ENCODE measurements around the gene TNS1. TPM values are rescaled to one million over a fixed set of nuclear protein-coding genes. Genes with fewer than 3 reads are reported as not detected.

TNS1 gene
- total RNA-seq, 2 donors from 2014 or later = 3.3 to 4.2 TPM

DNA sequence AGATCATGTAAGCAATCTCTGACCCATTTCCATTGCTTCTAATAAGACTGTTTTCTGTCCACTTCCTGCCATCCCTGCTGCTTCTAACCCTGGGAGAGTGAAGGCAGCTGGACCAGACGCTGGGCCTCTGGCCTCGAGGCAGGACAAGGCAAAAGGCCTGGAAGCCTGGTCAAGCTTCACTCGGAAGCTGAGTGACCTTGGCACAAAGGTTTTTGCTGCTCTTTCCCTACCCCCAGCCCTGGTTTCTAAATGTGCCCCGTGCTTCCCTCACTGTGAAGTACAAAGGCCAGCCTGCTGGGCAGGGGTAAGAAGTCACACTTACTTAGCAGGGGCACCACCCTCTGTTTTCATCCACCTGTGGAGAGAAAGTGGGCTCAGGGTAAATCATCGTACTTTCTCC, 195.0 kb downstream of the TNS1 start:
- Mint-ChIP-seq H3K4me3 (no peak overlapping the region), H3K4me1 (peaks cover 6% of the 10 kb centered on the region), H3K36me3 (ENCODE audit: low read depth) (peaks cover 6% of the 10 kb centered on the region), H3K27me3 (ENCODE audit: insufficient read depth) (peaks cover 31% of the 10 kb centered on the region), H3K9me3 (no peaks in the 10 kb centered on the region), H3K27ac (no peak overlapping the region)
- Histone ChIP-seq H3K9ac (ENCODE audit: extremely low read depth, low read length, poor library complexity, severe bottlenecking) (no peak overlapping the region), H3K27me3 (ENCODE audit: control insufficient read depth, insufficient read depth, low read length, poor library complexity, severe bottlenecking) (no peaks in the 10 kb centered on the region), H3K4me1 (ENCODE audit: control insufficient read depth, insufficient read depth, low read length) (no peaks in the 10 kb centered on the region), H3K4me3 (ENCODE audit: low read length) (no peak overlapping the region), H3K9me3 (ENCODE audit: control insufficient read depth, low read length) (no peaks in the 10 kb centered on the region), H3K27ac (ENCODE audit: low read depth, low read length) (no peak overlapping the region), H3K36me3 (ENCODE audit: control insufficient read depth, insufficient read depth, low read length) (no peaks in the 10 kb centered on the region)
- 74% methylated on average over 3 to 5 of the region's 5 CpGs for WGBS, 2 experiments (ENCODE audit: insufficient coverage in 1 of 2, insufficient read length in 1 of 2)
- DNase-seq = no peak
- TF ChIP-seq, protein P1, sequence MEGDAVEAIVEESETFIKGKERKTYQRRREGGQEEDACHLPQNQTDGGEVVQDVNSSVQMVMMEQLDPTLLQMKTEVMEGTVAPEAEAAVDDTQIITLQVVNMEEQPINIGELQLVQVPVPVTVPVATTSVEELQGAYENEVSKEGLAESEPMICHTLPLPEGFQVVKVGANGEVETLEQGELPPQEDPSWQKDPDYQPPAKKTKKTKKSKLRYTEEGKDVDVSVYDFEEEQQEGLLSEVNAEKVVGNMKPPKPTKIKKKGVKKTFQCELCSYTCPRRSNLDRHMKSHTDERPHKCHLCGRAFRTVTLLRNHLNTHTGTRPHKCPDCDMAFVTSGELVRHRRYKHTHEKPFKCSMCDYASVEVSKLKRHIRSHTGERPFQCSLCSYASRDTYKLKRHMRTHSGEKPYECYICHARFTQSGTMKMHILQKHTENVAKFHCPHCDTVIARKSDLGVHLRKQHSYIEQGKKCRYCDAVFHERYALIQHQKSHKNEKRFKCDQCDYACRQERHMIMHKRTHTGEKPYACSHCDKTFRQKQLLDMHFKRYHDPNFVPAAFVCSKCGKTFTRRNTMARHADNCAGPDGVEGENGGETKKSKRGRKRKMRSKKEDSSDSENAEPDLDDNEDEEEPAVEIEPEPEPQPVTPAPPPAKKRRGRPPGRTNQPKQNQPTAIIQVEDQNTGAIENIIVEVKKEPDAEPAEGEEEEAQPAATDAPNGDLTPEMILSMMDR (conservative IDR thresholded peaks at IDR 0.05) = no peak

DNA sequence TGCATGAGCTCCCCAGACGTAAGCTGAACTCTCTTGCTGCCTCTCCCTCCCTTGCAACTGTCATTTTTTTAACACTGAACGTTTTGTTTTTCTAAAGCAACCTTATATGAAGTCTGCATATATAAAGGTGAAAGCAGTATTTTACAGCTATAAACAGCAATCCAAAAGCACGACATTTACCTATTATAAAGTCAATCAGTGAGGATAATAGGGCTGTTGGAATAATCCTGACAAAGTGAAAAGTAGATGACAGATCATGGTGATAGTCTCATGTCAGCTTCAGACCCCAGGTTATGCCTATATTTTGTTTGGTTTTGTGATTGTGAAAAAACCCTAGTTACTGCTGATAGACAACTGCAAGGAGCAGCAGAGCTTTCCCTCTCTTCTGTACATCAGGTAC, 195.8 kb downstream of the TNS1 start:
- Mint-ChIP-seq H3K9me3 (no peaks in the 10 kb centered on the region), H3K27me3 (ENCODE audit: insufficient read depth) (peaks cover 31% of the 10 kb centered on the region), H3K36me3 (ENCODE audit: low read depth) (peaks cover 6% of the 10 kb centered on the region)

DNA sequence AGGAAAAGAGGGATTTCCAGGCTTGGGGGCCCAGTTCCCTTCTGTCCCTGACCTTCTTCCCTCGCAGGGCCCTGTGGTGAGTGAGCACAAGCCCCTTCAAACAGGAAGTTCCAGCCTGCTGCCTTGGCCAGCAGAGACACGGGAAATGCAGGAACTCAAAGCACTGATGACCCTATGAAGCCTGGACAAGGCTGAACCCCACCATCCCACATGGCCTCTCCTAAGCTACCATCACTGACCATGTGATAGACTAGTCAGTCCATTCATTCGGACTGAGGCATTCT, 196.4 kb downstream of the TNS1 start:
- H3K4me3 Mint-ChIP-seq = no peak overlapping the region
- H3K4me1 Mint-ChIP-seq = no peaks in the 10 kb centered on the region
- H3K27me3 Mint-ChIP-seq (ENCODE audit: insufficient read depth) = peaks cover 27% of the 10 kb centered on the region
- H3K9ac ChIP-seq (ENCODE audit: extremely low read depth, low read length, poor library complexity, severe bottlenecking) = no peak overlapping the region
- H3K36me3 ChIP-seq (ENCODE audit: control insufficient read depth, insufficient read depth, low read length) = no peaks in the 10 kb centered on the region
- TF ChIP-seq, protein P1 (conservative IDR thresholded peaks at IDR 0.05) = no peak
- no peaks in the 10 kb centered on the region for H3K27me3 ChIP-seq (ENCODE audit: control insufficient read depth, insufficient read depth, low read length, poor library complexity, severe bottlenecking)
- H3K4me1 ChIP-seq (ENCODE audit: control insufficient read depth, insufficient read depth, low read length) = no peaks in the 10 kb centered on the region
- no peak overlapping the region for H3K27ac ChIP-seq (ENCODE audit: low read depth, low read length)
- WGBS, 2 experiments (ENCODE audit: insufficient coverage in 1 of 2, insufficient read length in 1 of 2) = 86 to 97% methylated on average over 3 of the region's 3 CpGs
- no peaks in the 10 kb centered on the region for H3K9me3 ChIP-seq (ENCODE audit: control insufficient read depth, low read length)
- DNase-seq = no peak
- H3K27ac Mint-ChIP-seq = no peak overlapping the region
- no peak overlapping the region for H3K4me3 ChIP-seq (ENCODE audit: low read length)
- H3K9me3 Mint-ChIP-seq = no peaks in the 10 kb centered on the region
- H3K36me3 Mint-ChIP-seq (ENCODE audit: low read depth) = peaks cover 6% of the 10 kb centered on the region

More for the DNA sequence above, 195.8 kb downstream of the TNS1 start:
- no peak overlapping the region for H3K27ac ChIP-seq (ENCODE audit: low read depth, low read length)
- H3K4me3 Mint-ChIP-seq = no peak overlapping the region
- no peaks in the 10 kb centered on the region for H3K27me3 ChIP-seq (ENCODE audit: control insufficient read depth, insufficient read depth, low read length, poor library complexity, severe bottlenecking)
- TF ChIP-seq, protein P1 (conservative IDR thresholded peaks at IDR 0.05) = no peak
- H3K36me3 ChIP-seq (ENCODE audit: control insufficient read depth, insufficient read depth, low read length) = no peaks in the 10 kb centered on the region
- 87 to 100% methylated on average over 1 to 3 of the region's 3 CpGs for WGBS, 2 experiments (ENCODE audit: insufficient coverage in 1 of 2, insufficient read length in 1 of 2)
- no peak overlapping the region for H3K27ac Mint-ChIP-seq
- no peaks in the 10 kb centered on the region for H3K9me3 ChIP-seq (ENCODE audit: control insufficient read depth, low read length)
- H3K4me1 Mint-ChIP-seq = no peaks in the 10 kb centered on the region
- H3K4me3 ChIP-seq (ENCODE audit: low read length) = no peak overlapping the region
- no peaks in the 10 kb centered on the region for H3K4me1 ChIP-seq (ENCODE audit: control insufficient read depth, insufficient read depth, low read length)
- H3K9ac ChIP-seq (ENCODE audit: extremely low read depth, low read length, poor library complexity, severe bottlenecking) = no peak overlapping the region
- no peak for DNase-seq
